Natural killer cell treated with Interleukin-12 subunit alpha and Interleukin-12 subunit beta and Interleukin-15 and Interleukin-18, amount 100 ng/mL, for 72 hours (primary cell): ENCODE measurements around the gene COL6A6. TPM values are rescaled to one million over a fixed set of nuclear protein-coding genes. Genes with fewer than 3 reads are reported as not detected.
A peak's percentile ranks its signal among the peaks of the same experiment; 100 is the strongest.
"Not testable (repeated sequence)": the region's sequence is repeated elsewhere in the genome, so short reads cannot be mapped to it uniquely, and the experiment has no call there.

Source experiments
- ATAC-seq, 2 donors: fragments of 150-1000 bp; cut with Tn5 transposase in 1 of 2; sonication (Bioruptor Pico), chemical (Tn5 transposase) in 1 of 2; 2 replicates each; pipeline ENCODE4 v1.10.0; 2021
- DNase-seq: peaks from one replicate; pipeline ENCODE4 v3.0.0; 2022; ENCODE audit warnings: low spot score
- H3K27ac Mint-ChIP-seq, 2 donors: 1 replicate in 1 of 2; 2 replicates in 1 of 2; pipeline ENCODE4 v1.8.0; 2022; ENCODE audit warnings: mixed read lengths in 2 of 2, mild to moderate bottlenecking in 1 of 2, moderate library complexity in 1 of 2
- H3K27me3 Mint-ChIP-seq, 2 donors: 1 replicate in 1 of 2; 2 replicates in 1 of 2; pipeline ENCODE4 v1.8.0; 2022; ENCODE audit warnings: mixed read lengths in 2 of 2
- H3K36me3 Mint-ChIP-seq: one replicate; pipeline ENCODE4 v1.8.0; 2022; ENCODE audit warnings: mixed read lengths
- H3K4me1 Mint-ChIP-seq, 2 donors: 1 replicate in 1 of 2; 2 replicates in 1 of 2; pipeline ENCODE4 v1.8.0; 2022; ENCODE audit warnings: low read depth in 2 of 2, mixed read lengths in 2 of 2, mild to moderate bottlenecking in 1 of 2
- H3K4me3 Mint-ChIP-seq: one replicate; pipeline ENCODE4 v1.8.0; 2022; ENCODE audit warnings: mixed read lengths
- H3K9me3 Mint-ChIP-seq: 2 replicates; pipeline ENCODE4 v1.8.0; 2022; ENCODE audit warnings: mixed read lengths
- total RNA-seq, 2 donors: library from RNA; stranded (reverse); gene quantifications; one replicate each; pipeline ENCODE4 v1.2.3, GENCODE V29; 2022

Gene COL6A6
- total RNA-seq, 2 donors from 2014 or later, result not detected

DNA sequence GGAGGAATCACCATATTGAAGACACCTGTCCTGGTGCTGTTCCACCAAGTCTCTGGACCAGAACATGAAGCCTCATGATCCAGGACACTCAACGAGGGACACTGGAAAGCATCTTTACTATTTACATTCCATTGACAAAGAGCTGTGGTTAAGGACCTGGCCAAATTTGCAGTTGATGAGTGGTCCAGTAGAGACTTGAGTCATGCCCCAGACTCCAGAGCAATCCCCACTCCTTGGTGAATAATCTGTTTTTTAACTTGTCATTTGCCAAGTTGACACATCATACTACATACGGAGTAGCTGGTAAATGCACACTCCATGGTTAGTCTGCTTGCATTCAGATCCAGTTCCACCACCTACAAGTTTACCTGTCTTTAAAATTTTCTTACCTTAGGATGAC is 1.2 kb upstream of the COL6A6 start:
- H3K4me3 Mint-ChIP-seq, result no peak overlapping the region
- H3K9me3 Mint-ChIP-seq, result peaks cover 4% of the 10 kb centered on the region
- no peaks in the 10 kb centered on the region for H3K36me3 Mint-ChIP-seq
- peaks cover 0 to 3% of the 10 kb centered on the region in 2 donors for H3K4me1 Mint-ChIP-seq
- no peak for DNase-seq
- H3K27ac Mint-ChIP-seq, result no peak overlapping the region
- no peak for ATAC-seq
- H3K27me3 Mint-ChIP-seq, result peaks cover 28 to 40% of the 10 kb centered on the region in 2 donors

DNA sequence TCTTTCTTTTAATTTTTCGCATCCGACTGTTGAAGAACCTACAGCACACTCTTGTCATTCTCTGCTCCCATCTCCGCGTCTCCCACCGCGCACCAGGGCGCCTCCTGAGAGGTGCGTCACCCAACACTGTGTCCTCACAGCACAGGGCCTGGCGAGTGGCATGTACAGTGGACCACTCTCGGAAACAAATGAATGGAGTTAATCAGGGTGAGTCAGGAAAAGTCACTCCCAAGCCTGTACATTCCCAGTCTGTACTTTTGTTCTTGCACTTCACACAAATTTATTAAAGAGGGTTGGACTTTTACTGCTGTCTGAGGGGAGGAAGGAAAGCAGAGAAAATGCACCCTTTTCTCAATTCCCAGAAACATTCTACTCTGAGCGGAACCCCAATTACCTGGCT is 625 bp downstream of the COL6A6 start:
- H3K9me3 Mint-ChIP-seq, result no peaks in the 10 kb centered on the region
- H3K4me3 Mint-ChIP-seq, result no peak overlapping the region
- H3K4me1 Mint-ChIP-seq, result peaks cover 0 to 3% of the 10 kb centered on the region in 2 donors
- ATAC-seq (no peak), DNase-seq (no peak)
- H3K27ac Mint-ChIP-seq, result no peak overlapping the region
- peaks cover 24 to 30% of the 10 kb centered on the region in 2 donors for H3K27me3 Mint-ChIP-seq
- H3K36me3 Mint-ChIP-seq, result no peaks in the 10 kb centered on the region

DNA sequence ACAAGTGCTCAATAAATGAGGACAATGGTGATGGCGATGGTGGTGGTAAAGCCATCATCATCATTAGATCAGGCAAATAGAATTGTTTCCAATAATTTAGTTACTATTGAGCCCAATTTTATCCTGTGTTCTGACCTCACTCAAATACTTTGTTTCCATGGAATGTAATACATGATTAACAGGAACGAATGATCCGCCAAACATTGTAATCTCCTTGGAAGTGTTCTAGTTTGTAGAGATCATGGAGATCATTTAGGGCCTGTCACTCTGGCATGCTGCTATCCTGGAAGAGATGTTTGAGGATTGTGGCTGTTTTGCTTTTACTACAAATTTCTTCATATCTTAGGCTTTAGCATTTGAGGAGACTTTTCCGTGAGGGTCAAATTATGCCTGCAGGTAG is 2.8 kb downstream of the COL6A6 start:
- Mint-ChIP-seq H3K4me1 (peaks cover 0 to 3% of the 10 kb centered on the region in 2 donors), H3K4me3 (no peak overlapping the region), H3K9me3 (no peaks in the 10 kb centered on the region), H3K36me3 (no peaks in the 10 kb centered on the region), H3K27ac (no peak overlapping the region), H3K27me3 (peaks cover 29 to 46% of the 10 kb centered on the region in 2 donors)
- no peak for ATAC-seq
- no peak for DNase-seq

DNA sequence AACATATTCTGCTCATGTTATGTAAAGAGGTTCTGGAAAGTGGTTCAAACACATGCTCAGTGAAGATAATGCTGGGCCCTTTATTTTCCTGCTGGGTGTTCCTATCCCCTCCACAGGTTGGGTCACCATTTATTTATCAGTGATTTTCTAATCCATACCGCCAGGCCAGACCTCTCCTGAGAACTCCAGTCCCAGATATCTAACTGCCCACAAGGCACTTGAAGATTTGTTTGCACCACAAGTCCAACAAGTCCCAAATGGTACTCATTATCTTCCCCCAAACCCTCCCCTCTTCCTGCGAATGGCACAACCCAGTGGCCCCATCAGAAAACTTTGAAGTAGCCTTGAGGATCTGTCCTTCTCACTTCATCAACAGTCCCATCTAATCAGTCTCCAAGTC is 5.4 kb downstream of the COL6A6 start:
- Mint-ChIP-seq H3K27ac (no peak overlapping the region), H3K9me3 (peaks cover 2% of the 10 kb centered on the region), H3K27me3 (peaks cover 31 to 44% of the 10 kb centered on the region in 2 donors), H3K4me3 (no peak overlapping the region), H3K36me3 (no peaks in the 10 kb centered on the region), H3K4me1 (peaks cover 0 to 3% of the 10 kb centered on the region in 2 donors)
- DNase-seq (no peak), ATAC-seq (no peak)

DNA sequence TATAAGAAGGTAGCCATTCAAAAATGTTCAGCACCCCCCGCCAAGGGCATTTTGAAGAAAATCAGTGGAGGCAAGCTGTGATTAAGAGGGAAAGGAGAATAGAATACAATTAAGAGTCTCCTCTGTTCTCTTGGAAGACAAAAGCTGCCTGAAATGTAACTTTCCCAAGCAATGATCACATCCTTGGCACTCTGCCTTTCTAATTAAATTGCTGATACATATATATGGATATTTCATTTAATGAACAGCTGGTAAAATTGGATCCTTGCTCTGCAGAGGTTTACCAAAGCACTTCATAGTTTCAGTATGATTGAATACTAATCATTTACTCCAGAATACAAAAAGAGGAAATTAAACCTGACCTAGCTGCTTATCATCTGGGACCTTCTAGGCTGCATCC is 10.4 kb downstream of the COL6A6 start:
- Mint-ChIP-seq H3K36me3 (no peaks in the 10 kb centered on the region), H3K9me3 (peaks cover 2% of the 10 kb centered on the region), H3K27me3 (peaks cover 22 to 29% of the 10 kb centered on the region in 2 donors), H3K4me3 (no peak overlapping the region), H3K27ac (no peak overlapping the region), H3K4me1 (no peaks in the 10 kb centered on the region)
- no peak for DNase-seq
- no peak for ATAC-seq

DNA sequence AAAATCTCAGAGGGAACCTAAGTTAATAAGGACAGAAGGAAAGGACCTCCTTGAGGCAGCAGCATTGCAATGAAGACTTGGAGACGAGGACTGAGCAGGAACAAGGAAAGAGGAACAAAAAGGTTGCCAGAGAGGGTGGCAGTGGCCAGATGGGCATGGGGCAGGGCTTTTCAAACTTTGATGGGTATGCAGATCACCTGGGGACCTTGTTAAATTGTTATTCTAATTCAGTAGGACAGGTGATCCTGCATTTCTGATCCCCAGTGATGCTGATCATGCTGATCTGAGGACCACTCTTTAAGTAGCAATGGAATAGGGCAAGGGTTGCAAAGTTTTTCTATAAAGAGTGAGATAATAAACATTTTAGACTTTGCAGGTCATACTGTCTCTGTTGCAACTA is 11.1 kb downstream of the COL6A6 start:
- H3K4me3 Mint-ChIP-seq, result no peak overlapping the region
- no peak overlapping the region for H3K27ac Mint-ChIP-seq
- H3K27me3 Mint-ChIP-seq, result peaks cover 17 to 22% of the 10 kb centered on the region in 2 donors
- no peaks in the 10 kb centered on the region for H3K36me3 Mint-ChIP-seq
- peaks cover 2% of the 10 kb centered on the region for H3K9me3 Mint-ChIP-seq
- H3K4me1 Mint-ChIP-seq, result no peaks in the 10 kb centered on the region
- no peak for DNase-seq
- ATAC-seq, result no peak

DNA sequence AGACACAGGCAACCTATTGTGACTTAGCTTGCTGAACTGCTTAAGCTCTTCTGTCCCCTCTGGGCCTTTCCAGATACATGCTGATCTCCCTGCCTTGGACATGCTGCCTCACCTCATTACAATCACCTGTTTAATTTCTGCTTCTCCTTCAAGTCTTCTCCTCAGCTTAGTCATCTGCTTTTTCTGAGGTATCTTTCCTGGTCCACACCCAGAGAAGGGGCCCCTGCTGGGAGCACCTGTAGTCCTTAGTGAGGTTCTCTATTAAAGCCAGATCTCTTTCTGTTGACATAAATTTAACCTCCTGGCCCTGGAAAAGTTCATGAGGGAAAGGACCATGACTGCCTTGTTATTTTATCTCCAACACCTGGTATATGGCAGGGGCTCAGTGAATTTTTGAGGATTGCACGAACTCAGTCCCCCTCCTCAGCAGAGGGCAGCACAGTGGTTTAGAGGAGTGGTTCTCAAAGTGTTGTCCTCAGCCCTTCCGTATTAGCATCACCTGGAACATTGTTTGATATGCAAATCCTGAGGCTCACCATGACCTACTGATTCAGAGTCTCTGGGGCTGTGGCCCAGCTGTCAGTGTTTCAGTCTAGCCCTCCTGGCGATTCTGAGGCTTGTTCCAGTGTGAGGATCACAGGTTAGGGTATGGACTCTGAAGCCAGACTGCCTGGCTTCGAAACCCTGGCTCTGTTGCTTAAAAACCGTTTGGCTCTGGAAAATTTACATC is 12.7 kb downstream of the COL6A6 start:
- peaks cover 2% of the 10 kb centered on the region for H3K9me3 Mint-ChIP-seq
- no peak overlapping the region for H3K27ac Mint-ChIP-seq
- no peaks in the 10 kb centered on the region for H3K36me3 Mint-ChIP-seq
- no peaks in the 10 kb centered on the region for H3K4me1 Mint-ChIP-seq
- no peak for ATAC-seq
- peaks cover 14 to 20% of the 10 kb centered on the region in 2 donors for H3K27me3 Mint-ChIP-seq
- no peak for DNase-seq
- no peak overlapping the region for H3K4me3 Mint-ChIP-seq

DNA sequence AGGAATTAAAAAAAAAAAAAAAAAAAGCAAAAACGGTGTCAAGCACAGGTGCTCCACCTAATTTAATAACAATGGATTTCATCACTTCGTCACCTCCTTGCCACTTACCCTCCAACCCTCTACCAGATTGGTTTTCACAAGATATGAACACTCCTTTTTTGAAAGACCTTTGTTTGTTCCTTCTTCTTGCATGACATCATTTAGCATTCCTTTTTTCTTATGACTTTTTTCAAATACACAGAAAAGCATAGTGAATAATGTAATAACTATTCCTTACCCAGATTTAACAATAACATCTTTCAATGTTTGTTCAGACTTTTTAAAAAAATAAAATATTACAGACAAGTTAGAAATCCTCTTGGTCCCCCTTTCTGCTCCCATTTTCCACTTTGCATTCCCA is 16.3 kb downstream of the COL6A6 start:
- H3K4me1 Mint-ChIP-seq, result no peaks in the 10 kb centered on the region
- H3K9me3 Mint-ChIP-seq, result no peaks in the 10 kb centered on the region
- no peak overlapping the region for H3K4me3 Mint-ChIP-seq
- no peaks in the 10 kb centered on the region for H3K36me3 Mint-ChIP-seq
- H3K27me3 Mint-ChIP-seq, result peaks cover 9 to 29% of the 10 kb centered on the region in 2 donors
- H3K27ac Mint-ChIP-seq, result no peak overlapping the region
- DNase-seq (no peak), ATAC-seq (no peak)

DNA sequence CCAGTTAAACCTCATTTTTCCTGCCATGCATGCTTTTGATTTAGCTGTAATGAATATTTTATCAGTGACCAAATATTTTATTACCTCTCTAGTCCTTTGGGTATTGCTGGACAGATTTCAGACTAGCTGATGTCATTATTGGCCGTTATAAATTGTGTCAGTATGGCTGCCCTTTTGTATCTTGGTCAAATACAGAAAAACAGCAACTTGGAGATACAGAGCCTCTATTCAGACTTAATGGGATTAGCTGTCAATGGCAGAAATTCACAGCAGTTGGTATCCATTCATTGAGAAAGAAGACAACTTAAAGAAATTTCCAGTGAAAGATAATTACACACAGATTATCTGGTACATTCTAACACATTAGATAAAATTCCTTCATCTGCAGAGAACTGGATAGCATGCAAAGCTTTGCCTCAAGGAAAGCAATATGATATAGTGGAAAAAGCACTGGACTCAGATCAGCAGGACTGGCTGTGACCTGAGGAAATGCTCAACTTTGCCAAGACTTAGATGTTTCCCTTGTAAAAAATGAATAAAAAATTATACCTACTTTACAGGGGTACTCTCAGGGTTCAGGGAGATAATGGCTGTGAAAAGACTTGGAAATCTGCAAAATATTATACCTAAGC is 20.8 kb downstream of the COL6A6 start:
- H3K4me1 Mint-ChIP-seq, result no peaks in the 10 kb centered on the region
- no peaks in the 10 kb centered on the region for H3K9me3 Mint-ChIP-seq
- DNase-seq (no peak), ATAC-seq (no peak)
- peaks cover 11 to 35% of the 10 kb centered on the region in 2 donors for H3K27me3 Mint-ChIP-seq
- no peak overlapping the region for H3K4me3 Mint-ChIP-seq
- H3K36me3 Mint-ChIP-seq, result no peaks in the 10 kb centered on the region
- H3K27ac Mint-ChIP-seq, result no peak overlapping the region

DNA sequence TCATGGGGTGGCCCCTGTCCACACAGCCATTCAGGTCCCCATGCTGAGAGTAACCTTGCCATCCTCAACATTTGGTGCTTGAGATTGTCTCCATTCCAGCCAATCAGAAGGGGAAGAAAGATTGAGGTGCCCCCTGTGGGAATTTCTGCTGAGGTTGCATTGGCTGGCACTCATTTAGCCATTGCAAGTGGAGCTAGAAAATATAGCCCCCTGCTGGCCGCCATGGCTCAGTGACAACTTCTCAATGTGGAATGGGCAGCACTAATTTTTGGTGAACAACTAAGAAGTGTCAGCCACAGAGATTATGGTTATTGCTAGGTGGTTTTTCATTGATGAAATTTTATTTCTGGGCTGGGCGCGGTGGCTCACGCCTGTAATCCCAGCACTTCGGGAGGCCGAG is 22.0 kb downstream of the COL6A6 start:
- peaks cover 11 to 39% of the 10 kb centered on the region in 2 donors for H3K27me3 Mint-ChIP-seq
- no peak for DNase-seq

DNA sequence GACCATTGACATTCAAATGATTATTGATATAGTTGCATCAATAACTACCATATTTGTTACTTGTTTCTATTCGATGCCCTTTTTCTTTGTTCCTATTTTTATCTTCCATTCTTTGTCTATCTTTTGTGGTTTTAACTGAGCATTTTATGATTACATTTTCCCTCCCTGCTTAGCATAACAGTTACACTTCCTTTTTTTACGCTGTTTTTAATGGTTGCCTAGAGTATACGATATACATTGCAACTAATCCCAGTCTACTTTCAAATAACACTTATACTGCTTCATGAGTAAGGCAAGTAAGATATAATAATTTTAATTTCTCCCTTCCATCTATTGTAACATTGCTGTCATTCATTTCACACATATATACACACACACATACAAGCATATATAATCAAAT is 26.3 kb downstream of the COL6A6 start:
- no peaks in the 10 kb centered on the region for H3K36me3 Mint-ChIP-seq
- no peak overlapping the region for H3K27ac Mint-ChIP-seq
- no peak overlapping the region for H3K4me3 Mint-ChIP-seq

More for the DNA sequence above, 22.0 kb downstream of the COL6A6 start:
- ATAC-seq, result no peak
- H3K9me3 Mint-ChIP-seq, result peaks cover 3% of the 10 kb centered on the region
- H3K4me1 Mint-ChIP-seq, result no peaks in the 10 kb centered on the region
- no peaks in the 10 kb centered on the region for H3K36me3 Mint-ChIP-seq
- H3K4me3 Mint-ChIP-seq, result no peak overlapping the region
- H3K27ac Mint-ChIP-seq, result no peak overlapping the region

DNA sequence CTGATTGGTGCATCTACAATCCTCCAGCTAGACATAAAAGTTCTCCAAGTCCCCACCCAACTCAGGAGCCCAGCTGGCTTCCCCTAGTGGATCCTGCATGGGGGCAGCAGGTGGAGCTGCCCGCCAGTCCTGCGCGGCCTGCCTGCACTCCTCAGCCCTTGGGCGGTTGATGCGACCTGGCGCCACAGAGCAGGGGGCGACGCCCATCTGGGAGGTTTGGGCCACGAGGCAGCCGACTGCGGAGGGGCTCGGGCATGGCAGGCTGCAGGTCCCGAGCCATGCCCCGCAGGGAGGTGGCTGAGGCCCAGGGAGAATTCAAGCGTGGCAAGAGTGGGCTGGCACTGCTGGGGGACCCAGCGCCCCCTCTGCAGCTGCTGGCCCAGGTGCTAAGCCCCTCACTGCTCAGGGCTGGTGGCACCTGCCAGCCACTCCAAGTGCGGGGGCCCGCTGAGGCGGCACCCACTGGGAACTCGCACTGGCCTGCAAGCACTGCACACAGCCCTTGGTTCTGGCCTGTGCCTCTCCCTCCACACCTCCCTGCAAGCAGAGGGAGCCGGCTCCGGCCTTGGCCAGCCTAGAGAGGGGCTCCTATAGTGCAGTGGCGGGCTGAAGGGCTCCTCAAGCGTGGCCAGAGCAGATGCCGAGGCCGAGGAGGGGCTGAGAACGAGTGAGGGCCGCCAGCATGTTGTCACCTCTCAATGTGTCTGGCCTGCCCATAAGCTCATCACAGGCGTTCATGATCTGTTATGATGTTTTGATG is 30.1 kb downstream of the COL6A6 start:
- Mint-ChIP-seq H3K9me3 (peaks cover 5% of the 10 kb centered on the region), H3K27ac (no peak overlapping the region), H3K27me3 (peaks cover 5 to 26% of the 10 kb centered on the region in 2 donors), H3K36me3 (no peaks in the 10 kb centered on the region), H3K4me3 (no peak overlapping the region), H3K4me1 (no peaks in the 10 kb centered on the region)
- ATAC-seq (peak in 1 of 2 donors; percentile 43), DNase-seq (no peak)

More for the DNA sequence above, 26.3 kb downstream of the COL6A6 start:
- peaks cover 5 to 27% of the 10 kb centered on the region in 2 donors for H3K27me3 Mint-ChIP-seq
- ATAC-seq, result no peak
- DNase-seq, result no peak
- H3K4me1 Mint-ChIP-seq, result no peaks in the 10 kb centered on the region
- H3K9me3 Mint-ChIP-seq, result peaks cover 5% of the 10 kb centered on the region

DNA sequence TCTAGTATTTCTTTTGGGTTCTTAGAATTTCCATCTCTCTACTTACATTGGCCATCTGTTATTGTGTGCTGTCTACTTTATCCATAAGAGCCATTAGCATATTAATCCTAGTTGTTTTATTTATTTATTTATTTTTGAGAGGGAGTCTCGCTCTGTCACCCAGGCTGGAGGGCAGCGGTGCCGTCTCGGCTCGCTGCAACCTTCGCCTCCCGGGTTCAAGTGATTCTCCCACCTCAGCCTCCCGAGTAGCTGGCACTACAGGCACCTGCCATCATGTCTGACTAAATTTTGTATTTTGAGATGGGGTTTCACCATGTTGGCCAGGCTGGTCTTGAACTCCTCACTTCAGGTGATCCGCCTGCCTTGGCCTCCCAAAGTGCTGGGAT is 30.7 kb downstream of the COL6A6 start:
- not testable (repeated sequence) for H3K9me3 Mint-ChIP-seq, ATAC-seq, H3K4me3 Mint-ChIP-seq, H3K36me3 Mint-ChIP-seq, H3K27ac Mint-ChIP-seq, H3K4me1 Mint-ChIP-seq, DNase-seq
- peaks cover 5 to 21% of the 10 kb centered on the region in 2 donors for H3K27me3 Mint-ChIP-seq

DNA sequence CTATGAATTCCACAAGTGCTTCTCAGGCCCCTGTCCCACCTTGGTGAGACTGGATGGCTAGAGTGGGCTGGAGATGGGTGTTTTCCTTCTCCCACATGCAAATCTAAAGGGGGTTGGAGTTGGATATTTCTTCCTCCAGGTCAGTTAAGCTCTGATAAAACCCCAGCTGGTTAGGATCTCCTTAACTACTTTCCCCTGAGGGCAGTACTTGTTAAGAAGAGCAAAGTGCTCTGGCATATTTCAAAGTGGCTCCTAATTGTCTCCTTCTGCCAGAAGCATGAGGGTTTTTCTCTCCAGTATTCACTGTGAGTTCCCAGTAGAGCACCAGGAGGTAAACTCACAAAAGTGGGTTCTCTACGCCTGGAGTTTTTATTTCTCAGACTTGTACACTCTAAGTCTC is 31.4 kb downstream of the COL6A6 start:
- no peak for ATAC-seq
- no peaks in the 10 kb centered on the region for H3K4me1 Mint-ChIP-seq
- DNase-seq, result no peak
- peaks cover 3% of the 10 kb centered on the region for H3K9me3 Mint-ChIP-seq
- peaks cover 3 to 17% of the 10 kb centered on the region in 2 donors for H3K27me3 Mint-ChIP-seq
- no peaks in the 10 kb centered on the region for H3K36me3 Mint-ChIP-seq
- H3K4me3 Mint-ChIP-seq, result no peak overlapping the region
- H3K27ac Mint-ChIP-seq, result no peak overlapping the region
